Ovary (tissue), 3 donors: ENCODE data around the gene P3H2.

Experiments used
- CTCF ChIP-seq, 3 donors: fragments of 450-650 bp in 2 of 3; fragments of 200-600 bp in 1 of 3; IDR thresholded peaks; one replicate each; pipeline versions ENCODE4 v1.5.1 to v1.8.0; 2016 to 2022; ENCODE audit warnings: antibody characterized with exemption in 3 of 3, mild to moderate bottlenecking in 1 of 3
- POLR2A ChIP-seq: fragments of 450-650 bp; IDR thresholded peaks from one replicate; pipeline ENCODE4 v1.6.1; 2017; ENCODE audit warnings: antibody characterized with exemption, mild to moderate bottlenecking, moderate library complexity
- donor health status: DM: no; HTN: no; CAD: no.

GRCh38 chr3:190014940-190015339 lies 105.8 kb downstream of the P3H2 start:
- TF ChIP-seq POLR2A = no peak
- no peak for TF ChIP-seq CTCF (IDR thresholded peaks at IDR 0.05)
